ENCODE data around the gene BEST4. TPM values are rescaled to one million over a fixed set of nuclear protein-coding genes. Genes with fewer than 3 reads are reported as not detected.
A peak's percentile ranks its signal among the peaks of the same experiment; 100 is the strongest.
"Not testable (repeated sequence)": the region's sequence is repeated elsewhere in the genome, so short reads cannot be mapped to it uniquely, and the experiment has no call there.

Gene BEST4
- total RNA-seq, 4 donors from 2014 or later = 0.32 TPM; not detected in 3

- H3K4me3 ChIP-seq = peak overlapping the region; percentile 64 to 81 (median 74)
- in situ Hi-C loops (cut with MboI; ENCODE audit: low sequenced_read_pairs in 4 of 4) = no loop called here
- no peaks in the 10 kb centered on the region for H3K9me3 ChIP-seq
- ATAC-seq = no peak
- H3K27ac ChIP-seq = peak overlapping the region; percentile 87 to 94 (median 90)
- intact Hi-C loops (cut with DNase I; ENCODE audit: low total_unique reads) = no loop called here
- no peaks in the 10 kb centered on the region for H3K36me3 ChIP-seq
- no peak for DNase-seq
- no peaks in the 10 kb centered on the region for H3K27me3 ChIP-seq
- TF ChIP-seq CTCF (IDR thresholded peaks at IDR 0.05 in 4 of 5, conservative IDR thresholded peaks at IDR 0.05 in 1 of 5) = no peak
- no peak for TF ChIP-seq POLR2A (IDR thresholded peaks at IDR 0.05)
- peaks cover 7 to 10% of the 10 kb centered on the region in 2 donors for H3K4me1 ChIP-seq
These were observed 47.8 kb downstream of the BEST4 start for GRCh38 chr1:44740179-44740617.

GRCh38 chr1:44739307-44740178 is 48.4 kb downstream of the BEST4 start, which contains the start of gene KIF2C:
TSS of gene KIF2C (plus strand) at chr1:44739837. CDS start at chr1:44739933, 96 bp downstream.
- in situ Hi-C loops (cut with MboI; ENCODE audit: low sequenced_read_pairs in 4 of 4) = no loop called here
- TF ChIP-seq CTCF (IDR thresholded peaks at IDR 0.05 in 4 of 5, conservative IDR thresholded peaks at IDR 0.05 in 1 of 5) (peak in 1 of 5 experiments; percentile 17), POLR2A (IDR thresholded peaks at IDR 0.05) (peak; percentile 67 to 72)
- peak within 1 kb of the TSS; percentile 64 to 81 (median 74) for H3K4me3 ChIP-seq
- DNase-seq (peak; percentile 93 to 96), ATAC-seq (peak; percentile 98)
- no peaks in the 10 kb centered on the region for H3K36me3 ChIP-seq
- peak within 1 kb of the TSS; percentile 87 to 94 (median 90) for H3K27ac ChIP-seq
- peaks cover 7 to 10% of the 10 kb centered on the region in 2 donors for H3K4me1 ChIP-seq
- no peaks in the 10 kb centered on the region for H3K27me3 ChIP-seq
- H3K9me3 ChIP-seq = no peaks in the 10 kb centered on the region
- intact Hi-C loops (cut with DNase I; ENCODE audit: low total_unique reads) = loop anchor here (2.0 to 10.0 kb wide), 2 partner anchors 35 to 945 kb away; partner anchors contain the start of genes GPBP1L1, RPS8 and TMEM69

GRCh38 chr1:44738953-44739306 is 49.0 kb downstream of the BEST4 start:
- peak in 1 of 2 donors; percentile 3 for ATAC-seq
- in situ Hi-C loops (cut with MboI; ENCODE audit: low sequenced_read_pairs in 4 of 4); H3K9me3 ChIP-seq; H3K4me1 ChIP-seq; H3K36me3 ChIP-seq; H3K27me3 ChIP-seq; DNase-seq: not testable (repeated sequence)
- Histone ChIP-seq H3K27ac (peak overlapping the region; percentile 87 to 94 (median 90)), H3K4me3 (peak overlapping the region; percentile 64 to 81 (median 74))
- intact Hi-C loops (cut with DNase I; ENCODE audit: low total_unique reads) = loop anchor here (2.0 to 10.0 kb wide), 2 partner anchors 36 to 946 kb away; partner anchors contain the start of genes GPBP1L1, RPS8 and TMEM69

GRCh38 chr1:44735992-44736391 is 52.0 kb downstream of the BEST4 start:
- Histone ChIP-seq H3K36me3 (no peaks in the 10 kb centered on the region), H3K4me1 (peaks cover 17 to 19% of the 10 kb centered on the region in 2 donors), H3K9me3 (no peaks in the 10 kb centered on the region), H3K27me3 (no peaks in the 10 kb centered on the region), H3K27ac (no peak overlapping the region), H3K4me3 (no peak overlapping the region)
- TF ChIP-seq POLR2A (IDR thresholded peaks at IDR 0.05) (no peak), CTCF (IDR thresholded peaks at IDR 0.05 in 4 of 5, conservative IDR thresholded peaks at IDR 0.05 in 1 of 5) (no peak)
- intact Hi-C loops (cut with DNase I; ENCODE audit: low total_unique reads) = loop anchor here (10.0 kb wide), 1 partner anchor 949 kb away; the partner anchor contains the start of genes GPBP1L1 and TMEM69
- no peak for ATAC-seq
- in situ Hi-C loops (cut with MboI; ENCODE audit: low sequenced_read_pairs in 4 of 4) = no loop called here
- DNase-seq = no peak

- H3K4me1 ChIP-seq = peaks cover 9 to 12% of the 10 kb centered on the region in 2 donors
- DNase-seq (no peak), ATAC-seq (no peak)
- in situ Hi-C loops (cut with MboI; ENCODE audit: low sequenced_read_pairs in 4 of 4) (no loop called here), intact Hi-C loops (cut with DNase I; ENCODE audit: low total_unique reads) (loop anchor here (5.0 to 10.0 kb wide), 4 partner anchors 101 to 951 kb away; partner anchors contain the start of genes GPBP1L1, TESK2 and TMEM69)
- no peaks in the 10 kb centered on the region for H3K9me3 ChIP-seq
- TF ChIP-seq CTCF (IDR thresholded peaks at IDR 0.05 in 4 of 5, conservative IDR thresholded peaks at IDR 0.05 in 1 of 5) = no peak
- no peak for TF ChIP-seq POLR2A (IDR thresholded peaks at IDR 0.05)
- no peak overlapping the region for H3K4me3 ChIP-seq
- no peaks in the 10 kb centered on the region for H3K27me3 ChIP-seq
- no peaks in the 10 kb centered on the region for H3K36me3 ChIP-seq
- peak overlapping the region; percentile 73 to 87 (median 79) for H3K27ac ChIP-seq
These were observed 54.2 kb downstream of the BEST4 start for GRCh38 chr1:44733784-44734183.
